Common myeloid progenitor, CD34-positive (primary cell): Measurements from ENCODE around the gene OSMR. TPM values are rescaled to one million over a fixed set of nuclear protein-coding genes. Genes with fewer than 3 reads are reported as not detected.
A peak's percentile ranks its signal among the peaks of the same experiment; 100 is the strongest.

Source experiments
- CTCF ChIA-PET: fragments of 350-600 bp; sonication (Branson Sonifier 250); formaldehyde crosslinking; loops from one replicate; lab custom pipeline; 2021; ENCODE audit warnings: antibody characterized with exemption; lab: Charles Lee
- POLR2A ChIA-PET: fragments of 350-600 bp; sonication (Branson Sonifier 250); formaldehyde crosslinking; loops from one replicate; lab custom pipeline; 2021; ENCODE audit warnings: antibody characterized with exemption; lab: Charles Lee
- DNase-seq, 3 donors: peaks; one replicate each; pipeline versions ENCODE4 v3.0.0 to v3.0.0-alpha.2; 2013
- H3K27ac ChIP-seq, 2 experiments: 1 replicate in 1 of 2; 2 replicates in 1 of 2; pipeline ENCODE4 v1.7.0; 2013; ENCODE audit warnings: inconsistent platforms in 2 of 2, low read length in 2 of 2, mild to moderate bottlenecking in 2 of 2, low read depth in 1 of 2, moderate library complexity in 1 of 2; ENCODE audit not compliant: severe bottlenecking in 2 of 2, insufficient read depth in 1 of 2, poor library complexity in 1 of 2
- H3K27me3 ChIP-seq, 5 experiments: replicated peaks in 2 of 5; 1 replicate in 3 of 5; 2 replicates in 2 of 5; pipeline versions ENCODE4 v1.6.1 to v1.7.0; 2013; ENCODE audit warnings: low read length in 4 of 5, mild to moderate bottlenecking in 2 of 5, moderate library complexity in 2 of 5, inconsistent platforms in 1 of 5; ENCODE audit not compliant: insufficient read depth in 5 of 5, control insufficient read depth in 4 of 5
- H3K36me3 ChIP-seq, 4 experiments: 1 replicate in 2 of 4; 2 replicates in 2 of 4; pipeline versions ENCODE4 v1.6.1 to v1.7.0; 2013; ENCODE audit warnings: low read length in 3 of 4, control low read depth in 1 of 4, mild to moderate bottlenecking in 1 of 4; ENCODE audit not compliant: control insufficient read depth in 4 of 4, insufficient read depth in 4 of 4
- H3K4me1 ChIP-seq, 4 experiments: 1 replicate in 3 of 4; 2 replicates in 1 of 4; pipeline versions ENCODE4 v1.6.1 to v1.7.1; 2013; ENCODE audit warnings: low read length in 3 of 4, mild to moderate bottlenecking in 3 of 4, control low read depth in 1 of 4, inconsistent platforms in 1 of 4, moderate library complexity in 1 of 4; ENCODE audit not compliant: control insufficient read depth in 4 of 4, insufficient read depth in 4 of 4; ENCODE audit errors: control extremely low read depth in 1 of 4
- H3K4me3 ChIP-seq, 7 experiments: 1 replicate in 4 of 7; 2 replicates in 3 of 7; pipeline versions ENCODE4 v1.5.1 to v1.7.0; 2013; ENCODE audit warnings: mild to moderate bottlenecking in 7 of 7, low read length in 6 of 7, moderate library complexity in 6 of 7, inconsistent platforms in 2 of 7, low read depth in 2 of 7, control low read depth in 1 of 7; ENCODE audit not compliant: insufficient read depth in 4 of 7, control insufficient read depth in 1 of 7; ENCODE audit errors: extremely low read depth in 1 of 7
- H3K9me3 ChIP-seq, 5 experiments: 1 replicate in 4 of 5; 2 replicates in 1 of 5; pipeline versions ENCODE4 v1.6.1 to v1.7.1; 2013; ENCODE audit warnings: low read length in 4 of 5, mild to moderate bottlenecking in 2 of 5, inconsistent platforms in 1 of 5, low read depth in 1 of 5, moderate library complexity in 1 of 5; ENCODE audit not compliant: control insufficient read depth in 4 of 5, insufficient read depth in 2 of 5; ENCODE audit errors: control extremely low read depth in 1 of 5
- WGBS: methylation state at CpG from one replicate; pipeline ENCODE4 v1.1.5; 2013; ENCODE audit not compliant: insufficient coverage; 5-methylcytosine and 5-hydroxymethylcytosine counted together
- polyA plus RNA-seq: library from polyadenylated mRNA; unstranded; fragments of 120-200 nt; gene quantifications from one replicate; pipeline ENCODE4 v1.2.1, GENCODE V29; 2013

The OSMR gene
- 4.1 TPM for polyA plus RNA-seq

DNA sequence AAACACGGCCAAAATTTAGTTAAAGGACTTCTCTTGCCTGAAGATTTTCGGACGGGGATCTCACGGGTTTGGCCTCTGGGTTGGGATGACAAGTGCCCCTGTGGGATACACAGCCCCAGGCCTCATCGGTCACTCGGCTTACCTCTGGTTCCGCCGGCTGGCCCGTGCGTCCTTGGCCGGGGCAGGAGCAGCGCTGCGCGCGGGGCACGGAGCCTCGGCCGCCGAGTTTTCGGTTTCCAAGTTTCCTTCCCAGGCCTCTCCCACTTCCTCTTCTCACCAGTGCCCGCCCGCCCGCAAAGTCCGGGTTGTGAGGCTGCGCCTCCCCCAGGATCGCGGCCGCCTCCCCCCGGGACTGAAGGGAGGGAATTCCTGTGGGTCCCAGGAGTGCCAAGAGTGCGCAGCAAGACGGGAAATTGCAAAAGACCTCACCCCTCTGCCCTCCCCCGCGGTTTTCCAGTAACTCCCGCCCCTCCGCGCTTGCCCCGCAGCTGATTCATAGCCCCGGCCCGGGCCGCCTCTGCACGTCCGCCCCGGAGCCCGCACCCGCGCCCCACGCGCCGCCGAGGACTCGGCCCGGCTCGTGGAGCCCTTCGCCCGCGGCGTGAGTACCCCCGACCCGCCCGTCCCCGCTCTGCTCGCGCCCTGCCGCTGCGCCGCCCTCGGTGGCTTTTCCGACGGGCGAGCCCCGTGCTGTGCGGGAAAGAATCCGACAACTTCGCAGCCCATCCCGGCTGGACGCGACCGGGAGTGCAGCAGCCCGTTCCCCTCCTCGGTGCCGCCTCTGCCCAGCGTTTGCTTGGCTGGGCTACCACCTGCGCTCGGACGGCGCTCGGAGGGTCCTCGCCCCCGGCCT, at the start of gene OSMR:
Gene OSMR, plus strand, starts transcription at position 487 of the 853 bp plus-strand sequence. CDS start 23,033 bp downstream, outside the sequence.
- no peak within 1 kb of the TSS for H3K27ac ChIP-seq
- DNase-seq = peak; percentile 28 to 53 (median 32)
- H3K4me3 ChIP-seq = peak within 1 kb of the TSS; percentile 29 to 76 (median 63)
- WGBS = 1% methylated on average over 87 of the region's 89 CpGs
- peaks cover 0 to 4% (median 0%) of the 10 kb centered on the region in 5 experiments for H3K9me3 ChIP-seq
- H3K27me3 ChIP-seq = peaks cover 17 to 89% (median 31%) of the 10 kb centered on the region in 5 experiments
- CTCF ChIA-PET = no interaction called here
- H3K36me3 ChIP-seq = no peaks in the 10 kb centered on the region
- peaks cover 2 to 13% (median 10%) of the 10 kb centered on the region in 4 experiments for H3K4me1 ChIP-seq
- POLR2A ChIA-PET = no interaction called here

DNA sequence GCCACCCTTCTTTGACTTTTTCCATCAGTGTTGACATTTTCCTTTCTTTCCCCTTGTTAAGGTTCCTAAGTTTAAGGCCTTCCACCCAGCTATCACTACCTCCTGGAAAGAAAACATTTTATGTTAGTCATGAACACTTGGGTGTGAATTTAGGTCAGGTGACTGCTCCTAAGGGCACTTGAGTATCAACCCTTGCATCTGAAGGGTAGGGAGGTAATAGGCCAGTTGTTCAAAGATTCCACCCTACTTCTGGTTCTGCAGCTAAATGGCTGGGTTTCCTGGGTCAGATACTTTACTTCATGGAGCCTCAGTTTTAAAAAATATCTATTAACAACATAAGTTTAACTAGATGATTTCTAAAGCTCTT, 49.1 kb upstream of the OSMR start:
- Histone ChIP-seq H3K27ac (no peak overlapping the region), H3K4me1 (no peaks in the 10 kb centered on the region), H3K4me3 (no peak overlapping the region), H3K27me3 (peaks cover 0 to 50% (median 6%) of the 10 kb centered on the region in 5 experiments), H3K9me3 (no peaks in the 10 kb centered on the region), H3K36me3 (no peaks in the 10 kb centered on the region)
- POLR2A ChIA-PET = no interaction called here
- CTCF ChIA-PET = interaction anchor here (1.1 to 1.5 kb wide), 2 partner anchors 13 to 376 kb away, joined by 3 to 5 read pairs; no protein-coding TSS in a partner anchor
- no peak for DNase-seq

DNA sequence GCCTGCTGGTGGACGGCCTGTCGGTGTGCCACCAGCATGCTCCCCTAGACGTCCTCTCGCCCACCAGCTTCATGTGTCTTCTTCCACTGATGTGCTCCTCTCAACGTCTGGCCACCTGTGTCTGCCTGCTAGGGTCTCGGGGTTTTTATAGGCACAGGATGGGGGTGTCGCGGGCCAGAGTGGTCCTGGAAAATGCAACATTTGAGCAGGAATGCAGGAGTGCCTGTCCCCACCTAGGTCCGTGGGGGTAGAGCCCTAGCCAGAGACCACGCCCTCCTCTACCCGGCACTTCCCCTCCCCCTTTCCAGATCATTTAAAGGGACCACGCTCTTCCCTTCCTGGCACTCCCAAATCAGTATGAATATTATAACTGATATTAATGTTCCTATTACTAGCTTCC, 48.0 kb upstream of the OSMR start:
- Histone ChIP-seq H3K27me3 (peaks cover 0 to 53% (median 6%) of the 10 kb centered on the region in 5 experiments), H3K4me1 (no peaks in the 10 kb centered on the region), H3K27ac (no peak overlapping the region), H3K9me3 (no peaks in the 10 kb centered on the region), H3K4me3 (no peak overlapping the region), H3K36me3 (no peaks in the 10 kb centered on the region)
- WGBS = 100% methylated on average over 7 of the region's 12 CpGs
- ChIA-PET POLR2A (no interaction called here), CTCF (interaction anchor here (1.5 kb wide), 1 partner anchor 377 kb away, joined by 5 read pairs; no protein-coding TSS in a partner anchor)
- no peak for DNase-seq

DNA sequence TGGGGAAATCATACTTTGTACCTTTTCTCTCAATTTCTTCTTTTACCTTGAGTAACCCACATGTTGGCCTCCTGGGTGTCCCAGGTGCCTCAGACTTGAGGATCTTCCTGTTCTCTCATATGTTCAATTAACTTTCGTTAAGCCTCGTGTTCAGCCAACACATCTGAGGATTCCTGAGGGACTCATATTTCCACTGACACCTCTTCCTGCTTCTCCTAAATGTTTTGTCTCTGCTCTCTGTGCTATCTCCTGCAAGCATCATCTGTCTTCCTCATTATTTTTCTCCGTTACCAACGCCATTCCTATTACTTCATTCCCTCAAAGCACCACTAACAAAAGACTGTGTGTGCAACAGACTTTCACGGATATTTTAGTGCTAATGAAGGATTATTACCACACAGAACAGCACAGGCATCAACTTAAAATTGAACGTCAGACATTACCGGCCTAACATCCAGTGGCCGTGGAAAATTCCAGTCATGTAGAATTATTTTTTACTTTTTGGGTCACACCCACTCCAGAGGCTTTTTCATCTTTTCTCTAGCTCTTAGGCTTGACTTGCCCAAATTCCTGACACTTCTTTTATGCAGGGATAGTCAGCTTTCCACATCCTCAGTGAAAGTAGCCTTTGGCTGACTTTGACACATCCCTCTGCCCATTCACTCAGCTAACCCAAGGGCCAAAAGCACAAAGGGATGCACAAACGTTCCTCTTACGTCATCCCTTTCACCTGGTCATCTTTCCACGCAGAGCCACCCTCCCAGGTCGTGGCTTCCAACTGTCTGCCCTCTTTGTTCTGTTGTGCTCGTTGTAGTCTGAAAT, 46.0 kb upstream of the OSMR start:
- Histone ChIP-seq H3K27ac (no peak overlapping the region), H3K4me1 (no peaks in the 10 kb centered on the region), H3K4me3 (no peak overlapping the region), H3K9me3 (no peaks in the 10 kb centered on the region), H3K27me3 (peaks cover 0 to 62% (median 10%) of the 10 kb centered on the region in 5 experiments), H3K36me3 (no peaks in the 10 kb centered on the region)
- ChIA-PET CTCF (interaction anchor here (0.8 to 0.9 kb wide), 2 partner anchors 14 to 379 kb away, joined by 3 to 4 read pairs; no protein-coding TSS in a partner anchor), POLR2A (no interaction called here)
- 87% methylated on average over 11 of the region's 13 CpGs for WGBS
- no peak for DNase-seq

DNA sequence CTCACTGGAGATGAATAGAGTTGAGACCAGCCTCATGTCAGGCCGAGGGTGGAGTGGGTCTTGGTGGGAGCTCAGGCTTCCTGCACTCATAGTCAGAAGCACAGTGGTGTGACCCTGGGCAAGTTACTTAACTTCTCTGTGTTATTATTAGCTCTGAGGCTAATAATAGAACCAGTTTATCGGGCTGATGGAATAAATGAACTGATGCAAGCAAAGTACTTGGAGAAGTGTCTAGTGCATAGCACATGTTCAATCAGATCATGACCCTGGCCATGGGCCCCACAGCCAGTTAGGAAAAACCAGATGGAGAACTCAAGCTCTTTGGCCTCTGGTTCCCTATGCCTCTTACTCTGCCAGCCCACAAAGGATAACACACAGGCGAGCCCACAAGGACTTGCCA, 45.3 kb upstream of the OSMR start:
- DNase-seq = no peak
- no peaks in the 10 kb centered on the region for H3K9me3 ChIP-seq
- no peaks in the 10 kb centered on the region for H3K36me3 ChIP-seq
- no peaks in the 10 kb centered on the region for H3K4me1 ChIP-seq
- ChIA-PET CTCF (interaction anchor here (0.8 to 1.4 kb wide), 3 partner anchors 9 to 380 kb away, joined by 3 to 4 read pairs (median 3); no protein-coding TSS in a partner anchor), POLR2A (no interaction called here)
- 83% methylated on average over 3 of the region's 3 CpGs for whole genome bisulfite sequencing
- H3K27me3 ChIP-seq = peaks cover 0 to 57% (median 6%) of the 10 kb centered on the region in 5 experiments
- H3K27ac ChIP-seq = no peak overlapping the region
- H3K4me3 ChIP-seq = no peak overlapping the region

DNA sequence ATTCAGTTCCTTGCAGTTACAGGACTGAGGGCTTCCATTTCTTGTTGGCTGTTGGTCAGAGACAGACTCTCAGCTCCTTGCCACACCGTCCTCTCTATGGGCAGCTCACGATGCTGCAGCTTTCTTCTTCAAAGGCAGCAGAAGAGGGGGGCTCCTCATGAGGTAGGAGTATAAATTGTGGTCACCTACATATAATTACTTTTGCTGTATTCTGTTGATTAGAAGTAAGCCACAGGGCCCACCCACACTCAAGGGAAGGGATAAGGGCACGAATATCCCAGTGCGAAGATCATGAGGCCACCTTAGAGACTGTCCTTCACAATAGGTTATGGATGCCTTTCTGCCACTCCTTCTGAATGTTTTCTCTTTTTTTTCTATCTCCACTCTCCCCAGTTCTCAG, 43.7 kb upstream of the OSMR start:
- Histone ChIP-seq H3K4me3 (no peak overlapping the region), H3K4me1 (no peaks in the 10 kb centered on the region), H3K27ac (no peak overlapping the region), H3K27me3 (peaks cover 0 to 56% (median 7%) of the 10 kb centered on the region in 5 experiments), H3K36me3 (no peaks in the 10 kb centered on the region), H3K9me3 (no peaks in the 10 kb centered on the region)
- DNase-seq = no peak
- WGBS = 100% methylated on average over 3 of the region's 4 CpGs
- ChIA-PET POLR2A (no interaction called here), CTCF (no interaction called here)
